ENCODE measurements around the gene HPX.
"Not testable (repeated sequence)": the region's sequence is repeated elsewhere in the genome, so short reads cannot be mapped to it uniquely, and the experiment has no call there.

The HPX gene

GRCh38 chr11:6400431-6401345 is 40.1 kb downstream of the HPX start:
- in situ Hi-C loops (cut with HindIII; ENCODE audit: low pct_ligation_motif_present, low pct_unique_long_range_greater_than_20kb, low sequenced_read_pairs) = no loop called here
- no peak for DNase-seq

DNA sequence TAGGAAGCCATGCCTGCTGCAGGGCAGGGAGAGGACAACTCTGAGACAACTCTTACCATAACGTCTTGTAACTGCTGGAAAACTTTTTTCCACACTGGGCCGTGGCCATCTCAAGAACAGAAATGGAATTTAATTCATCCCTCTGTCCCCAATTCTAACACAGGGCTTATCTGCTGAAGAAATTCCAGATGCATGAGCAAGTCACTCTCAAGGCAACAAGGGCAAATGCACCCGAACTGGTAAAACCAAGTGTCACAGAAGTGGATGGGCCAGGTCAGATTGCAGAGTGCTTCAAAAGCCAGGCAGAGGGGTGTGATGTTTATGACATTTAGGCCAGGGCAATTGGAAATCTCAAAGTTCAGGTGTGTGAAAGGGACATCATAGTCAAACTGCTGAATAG is 43.2 kb downstream of the HPX start:
- DNase-seq = no peak
- in situ Hi-C loops (cut with HindIII; ENCODE audit: low pct_ligation_motif_present, low pct_unique_long_range_greater_than_20kb, low sequenced_read_pairs) = no loop called here

- in situ Hi-C loops (cut with HindIII; ENCODE audit: low pct_ligation_motif_present, low pct_unique_long_range_greater_than_20kb, low sequenced_read_pairs) = no loop called here
Observed at GRCh38 chr11:6397156-6397555, 43.6 kb downstream of the HPX start.

DNA sequence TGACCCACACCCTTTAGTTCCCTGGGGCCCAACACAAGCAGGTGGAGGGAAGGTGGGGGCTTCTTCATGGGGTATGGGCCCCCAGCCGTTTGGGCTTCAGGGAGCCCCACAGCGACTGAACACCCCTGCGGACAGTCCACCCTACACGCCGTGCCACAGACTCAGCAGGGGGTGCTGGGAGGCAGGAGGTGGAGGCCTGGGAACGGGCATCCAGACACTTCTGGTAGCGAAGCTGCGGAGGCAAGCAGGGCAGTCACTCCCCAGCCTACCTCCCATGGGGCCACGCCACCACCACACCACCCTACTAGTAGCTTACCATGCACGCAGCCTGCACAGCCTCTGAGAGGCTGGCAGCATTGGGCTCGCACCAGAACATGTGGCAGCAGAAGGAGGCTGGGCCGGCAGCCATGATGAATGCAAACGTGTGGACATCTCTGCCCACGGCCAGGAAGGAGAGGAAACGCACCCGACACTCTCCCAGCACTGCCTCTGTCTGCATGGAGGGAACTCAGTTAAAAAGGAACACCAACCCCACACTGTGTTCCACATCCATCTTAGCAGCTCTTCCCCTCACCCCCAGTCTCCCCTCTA is 45.2 kb downstream of the HPX start:
- in situ Hi-C loops (cut with HindIII; ENCODE audit: low pct_ligation_motif_present, low pct_unique_long_range_greater_than_20kb, low sequenced_read_pairs) = no loop called here
- no peak for DNase-seq

More at GRCh38 chr11:6397156-6397555, 43.6 kb downstream of the HPX start:
- DNase-seq = no peak

GRCh38 chr11:6393989-6394670 is 46.7 kb downstream of the HPX start:
- in situ Hi-C loops (cut with HindIII; ENCODE audit: low pct_ligation_motif_present, low pct_unique_long_range_greater_than_20kb, low sequenced_read_pairs) = no loop called here

GRCh38 chr11:6392251-6392650 is 48.5 kb downstream of the HPX start:
- in situ Hi-C loops (cut with HindIII; ENCODE audit: low pct_ligation_motif_present, low pct_unique_long_range_greater_than_20kb, low sequenced_read_pairs); DNase-seq: not testable (repeated sequence)

More at GRCh38 chr11:6393989-6394670, 46.7 kb downstream of the HPX start:
- DNase-seq = no peak

- in situ Hi-C loops (cut with HindIII; ENCODE audit: low pct_ligation_motif_present, low pct_unique_long_range_greater_than_20kb, low sequenced_read_pairs) = no loop called here
- DNase-seq = no peak
Observed at GRCh38 chr11:6391537-6392134, 49.2 kb downstream of the HPX start.

GRCh38 chr11:6390718-6391469 is 49.9 kb downstream of the HPX start:
- DNase-seq = no peak
- in situ Hi-C loops (cut with HindIII; ENCODE audit: low pct_ligation_motif_present, low pct_unique_long_range_greater_than_20kb, low sequenced_read_pairs) = no loop called here

GRCh38 chr11:6389905-6390717 is 50.7 kb downstream of the HPX start, which contains the start of gene SMPD1:
TSS of gene SMPD1 (plus strand) at chr11:6390474. CDS start at chr11:6390599, 125 bp downstream.
- DNase-seq = peak; percentile 84
- in situ Hi-C loops (cut with HindIII; ENCODE audit: low pct_ligation_motif_present, low pct_unique_long_range_greater_than_20kb, low sequenced_read_pairs) = no loop called here

- no peak for DNase-seq
- in situ Hi-C loops (cut with HindIII; ENCODE audit: low pct_ligation_motif_present, low pct_unique_long_range_greater_than_20kb, low sequenced_read_pairs) = no loop called here
Observed at GRCh38 chr11:6388748-6389147, 52.0 kb downstream of the HPX start.

GRCh38 chr11:6387811-6388599 is 52.8 kb downstream of the HPX start:
- DNase-seq = peak; percentile 80
- in situ Hi-C loops (cut with HindIII; ENCODE audit: low pct_ligation_motif_present, low pct_unique_long_range_greater_than_20kb, low sequenced_read_pairs) = no loop called here

- in situ Hi-C loops (cut with HindIII; ENCODE audit: low pct_ligation_motif_present, low pct_unique_long_range_greater_than_20kb, low sequenced_read_pairs) = no loop called here
Observed at GRCh38 chr11:6385046-6385777, 55.6 kb downstream of the HPX start.

More at GRCh38 chr11:6385046-6385777, 55.6 kb downstream of the HPX start:
- DNase-seq = no peak
